OCI-LY1 (cell line): ENCODE data around the gene TENM4.

Source experiments
- CTCF ChIP-seq: fragments of 200-600 bp; sonication (generic), shearing (Covaris generic); IDR thresholded peaks from 2 replicates; pipeline ENCODE4 v1.5.1; 2017; ENCODE audit warnings: mild to moderate bottlenecking, antibody characterized with exemption, low read length, moderate library complexity, mixed read lengths
- EZH2 ChIP-seq: fragments of 200-600 bp; sonication (generic), shearing (Covaris generic); IDR thresholded peaks from 2 replicates; pipeline ENCODE4 v1.8.0; 2017; ENCODE audit warnings: borderline replicate concordance, mixed run types, mild to moderate bottlenecking, antibody characterized with exemption, low read length, moderate library complexity, mixed read lengths

- TF ChIP-seq CTCF (no peak), EZH2 (no peak)
Measured at GRCh38 chr11:78906566-78906965, 534.3 kb downstream of the TENM4 start.
